ENCODE data around the gene FGF7. TPM values are rescaled to one million over a fixed set of nuclear protein-coding genes. Genes with fewer than 3 reads are reported as not detected.
A peak's percentile ranks its signal among the peaks of the same experiment; 100 is the strongest.

Gene FGF7
- total and polyA plus RNA-seq, 12 donors = 0.48 to 14.2 (median 5.2) TPM

GRCh38 chr15:49436751-49437150 lies 13.7 kb downstream of the FGF7 start:
- intact Hi-C loops (cut with DNase I) = no loop called here
- H3K27ac ChIP-seq = no peak overlapping the region
- no peaks in the 10 kb centered on the region for H3K9me3 ChIP-seq (replicated peaks in 1 of 3)
- no peak for TF ChIP-seq POLR2A (IDR thresholded peaks at IDR 0.05)
- TF ChIP-seq CTCF (IDR thresholded peaks at IDR 0.05) = no peak
- DNase-seq = no peak
- no peak overlapping the region for H3K4me3 ChIP-seq
- no peaks in the 10 kb centered on the region for H3K36me3 ChIP-seq (replicated peaks in 1 of 2)
- H3K27me3 ChIP-seq = no peaks in the 10 kb centered on the region
- H3K4me1 ChIP-seq (replicated peaks in 1 of 2) = no peaks in the 10 kb centered on the region
- WGBS, 4 donors = 79 to 89% (median 83%) methylated on average over 2 of the region's 2 CpGs

GRCh38 chr15:49438962-49439631 lies 16.1 kb downstream of the FGF7 start:
- WGBS, 4 donors = 55 to 62% (median 56%) methylated on average over 6 of the region's 6 CpGs
- H3K4me3 ChIP-seq = no peak overlapping the region
- intact Hi-C loops (cut with DNase I) = no loop called here

GRCh38 chr15:49439678-49440395 lies 16.8 kb downstream of the FGF7 start:
- no peaks in the 10 kb centered on the region for H3K9me3 ChIP-seq (replicated peaks in 1 of 3)
- no peak overlapping the region for H3K27ac ChIP-seq
- TF ChIP-seq POLR2A (IDR thresholded peaks at IDR 0.05) (no peak), CTCF (IDR thresholded peaks at IDR 0.05) (no peak)
- no peak for DNase-seq
- H3K4me3 ChIP-seq = no peak overlapping the region
- intact Hi-C loops (cut with DNase I) = no loop called here
- no peaks in the 10 kb centered on the region for H3K36me3 ChIP-seq (replicated peaks in 1 of 2)
- 63 to 75% (median 67%) methylated on average over 5 of the region's 5 CpGs for WGBS, 4 donors
- H3K27me3 ChIP-seq = no peaks in the 10 kb centered on the region
- no peaks in the 10 kb centered on the region for H3K4me1 ChIP-seq (replicated peaks in 1 of 2)

More at GRCh38 chr15:49438962-49439631, 16.1 kb downstream of the FGF7 start:
- H3K27me3 ChIP-seq = no peaks in the 10 kb centered on the region
- DNase-seq = peak in 4 of 7 donors; percentile 7 to 21 (median 14)
- no peak for TF ChIP-seq CTCF (IDR thresholded peaks at IDR 0.05)
- TF ChIP-seq POLR2A (IDR thresholded peaks at IDR 0.05) = no peak
- H3K36me3 ChIP-seq (replicated peaks in 1 of 2) = no peaks in the 10 kb centered on the region
- H3K27ac ChIP-seq = no peak overlapping the region
- H3K4me1 ChIP-seq (replicated peaks in 1 of 2) = no peaks in the 10 kb centered on the region
- no peaks in the 10 kb centered on the region for H3K9me3 ChIP-seq (replicated peaks in 1 of 3)

- Histone ChIP-seq H3K27me3 (no peaks in the 10 kb centered on the region), H3K9me3 (replicated peaks in 1 of 3) (no peaks in the 10 kb centered on the region), H3K4me1 (replicated peaks in 1 of 2) (no peaks in the 10 kb centered on the region), H3K27ac (no peak overlapping the region), H3K36me3 (replicated peaks in 1 of 2) (no peaks in the 10 kb centered on the region), H3K4me3 (no peak overlapping the region)
- no peak for TF ChIP-seq POLR2A (IDR thresholded peaks at IDR 0.05)
- no peak for TF ChIP-seq CTCF (IDR thresholded peaks at IDR 0.05)
- no peak for DNase-seq
- intact Hi-C loops (cut with DNase I) = no loop called here
Observed at GRCh38 chr15:49441356-49441755, 18.3 kb downstream of the FGF7 start.

Measured in adrenal gland (tissue), 12 donors.